NT2/D1 (cell line): ENCODE results near the gene BCL3.

Experiments
- YY1 ChIP-seq: IDR thresholded peaks from 2 replicates; pipeline ENCODE4 v1.6.1; 2011; ENCODE audit not compliant: insufficient read length, insufficient read depth
- ZNF274 ChIP-seq: IDR thresholded peaks from 2 replicates; pipeline ENCODE4 v1.6.1; 2011; ENCODE audit warnings: mild to moderate bottlenecking, low read depth, low read length

DNA sequence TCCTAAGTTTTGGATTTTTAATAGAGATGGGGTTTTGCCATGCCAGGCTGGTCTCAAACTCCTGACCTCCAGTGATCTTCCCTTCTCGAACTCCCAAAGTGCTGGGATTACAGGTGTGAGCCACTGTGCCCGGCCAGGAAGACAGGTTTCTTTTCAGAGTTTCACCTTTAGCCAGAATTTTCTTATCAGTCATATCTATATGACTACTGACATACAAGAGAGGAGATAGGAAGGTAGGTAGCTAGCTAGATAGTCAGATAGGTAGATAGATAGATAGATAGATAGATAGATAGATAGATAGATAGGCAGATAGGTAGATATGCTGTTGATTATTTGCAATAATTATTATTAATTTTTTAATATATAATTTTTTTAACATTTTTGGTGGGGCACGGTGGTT lies 36.8 kb downstream of the BCL3 start:
- TF ChIP-seq ZNF274 (no peak), YY1 (no peak)
